ENCODE data around the gene BCL7C. TPM values are rescaled to one million over a fixed set of nuclear protein-coding genes. Genes with fewer than 3 reads are reported as not detected.

BCL7C gene
- total and polyA plus RNA-seq, 2 of the 8 experiments (the other 6 are each of a cell fraction or from before 2014, with no cell fraction given): 8.6 to 17.2 TPM

DNA sequence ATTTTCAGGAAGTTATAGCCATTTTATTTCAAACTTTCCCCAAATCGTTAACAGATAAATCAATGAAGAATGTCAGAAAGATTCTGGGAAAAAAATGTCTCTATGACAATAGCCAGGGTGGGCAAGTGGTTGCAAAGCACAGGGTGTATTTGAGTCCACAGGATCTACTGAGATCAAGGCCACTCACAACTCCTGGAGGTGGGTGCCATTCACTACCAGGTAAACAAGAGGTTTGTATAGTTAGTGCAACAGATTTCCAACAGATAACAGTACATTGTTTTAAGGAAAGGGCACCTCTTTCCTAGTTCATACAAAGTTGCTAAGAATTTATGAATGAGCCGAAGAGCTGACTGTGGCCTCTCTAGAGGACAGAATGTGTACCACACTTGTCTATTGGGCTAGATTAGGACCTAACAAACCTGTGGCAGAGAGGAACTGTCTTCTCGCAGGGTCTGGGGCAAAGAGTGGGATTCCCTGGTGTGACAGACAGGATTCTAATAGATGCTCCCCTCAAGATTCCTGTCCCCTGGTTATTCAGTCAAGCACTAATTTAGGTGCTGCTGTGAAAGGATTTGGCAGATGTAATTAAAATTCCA is 54.9 kb downstream of the BCL7C start (continued):
- no peak for TF ChIP-seq SUZ12 (IDR thresholded peaks at IDR 0.05; ENCODE audit: low read length)
- TF ChIP-seq YY1 (IDR thresholded peaks at IDR 0.05; ENCODE audit: low read depth, low read length): no peak
